Measurements from ENCODE around the gene ACVRL1.

- TF ChIP-seq, protein P1, sequence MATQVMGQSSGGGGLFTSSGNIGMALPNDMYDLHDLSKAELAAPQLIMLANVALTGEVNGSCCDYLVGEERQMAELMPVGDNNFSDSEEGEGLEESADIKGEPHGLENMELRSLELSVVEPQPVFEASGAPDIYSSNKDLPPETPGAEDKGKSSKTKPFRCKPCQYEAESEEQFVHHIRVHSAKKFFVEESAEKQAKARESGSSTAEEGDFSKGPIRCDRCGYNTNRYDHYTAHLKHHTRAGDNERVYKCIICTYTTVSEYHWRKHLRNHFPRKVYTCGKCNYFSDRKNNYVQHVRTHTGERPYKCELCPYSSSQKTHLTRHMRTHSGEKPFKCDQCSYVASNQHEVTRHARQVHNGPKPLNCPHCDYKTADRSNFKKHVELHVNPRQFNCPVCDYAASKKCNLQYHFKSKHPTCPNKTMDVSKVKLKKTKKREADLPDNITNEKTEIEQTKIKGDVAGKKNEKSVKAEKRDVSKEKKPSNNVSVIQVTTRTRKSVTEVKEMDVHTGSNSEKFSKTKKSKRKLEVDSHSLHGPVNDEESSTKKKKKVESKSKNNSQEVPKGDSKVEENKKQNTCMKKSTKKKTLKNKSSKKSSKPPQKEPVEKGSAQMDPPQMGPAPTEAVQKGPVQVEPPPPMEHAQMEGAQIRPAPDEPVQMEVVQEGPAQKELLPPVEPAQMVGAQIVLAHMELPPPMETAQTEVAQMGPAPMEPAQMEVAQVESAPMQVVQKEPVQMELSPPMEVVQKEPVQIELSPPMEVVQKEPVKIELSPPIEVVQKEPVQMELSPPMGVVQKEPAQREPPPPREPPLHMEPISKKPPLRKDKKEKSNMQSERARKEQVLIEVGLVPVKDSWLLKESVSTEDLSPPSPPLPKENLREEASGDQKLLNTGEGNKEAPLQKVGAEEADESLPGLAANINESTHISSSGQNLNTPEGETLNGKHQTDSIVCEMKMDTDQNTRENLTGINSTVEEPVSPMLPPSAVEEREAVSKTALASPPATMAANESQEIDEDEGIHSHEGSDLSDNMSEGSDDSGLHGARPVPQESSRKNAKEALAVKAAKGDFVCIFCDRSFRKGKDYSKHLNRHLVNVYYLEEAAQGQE (IDR thresholded peaks at IDR 0.05; ENCODE audit: low read depth), result no peak
- no peak for TF ChIP-seq EGR1 (IDR thresholded peaks at IDR 0.05)
- TF ChIP-seq USF1 (IDR thresholded peaks at IDR 0.05), result no peak
- no peak for TF ChIP-seq RAD21 (IDR thresholded peaks at IDR 0.05; ENCODE audit: low read depth)
- no peak for TF ChIP-seq TEAD4 (IDR thresholded peaks at IDR 0.05)
Observed at GRCh38 chr12:51905471-51906429, 1.6 kb upstream of the ACVRL1 start.

Measured in Ishikawa (cell line).